Progenitor cell of endocrine pancreas (in vitro differentiated cells): ENCODE results near the gene SMAD3. TPM values are rescaled to one million over a fixed set of nuclear protein-coding genes. Genes with fewer than 3 reads are reported as not detected.

Experiments used
- DNase-seq: peaks from one replicate; pipeline ENCODE4 v3.0.0; 2021; ENCODE audit warnings: low spot score; ENCODE audit not compliant: unreplicated experiment
- H3K27ac Mint-ChIP-seq: 2 replicates; pipeline ENCODE4 v1.8.0; 2021; ENCODE audit warnings: mild to moderate bottlenecking, moderate library complexity, mixed read lengths
- H3K27me3 Mint-ChIP-seq: 2 replicates; pipeline ENCODE4 v1.8.0; 2021; ENCODE audit warnings: mixed read lengths
- H3K36me3 Mint-ChIP-seq: 2 replicates; pipeline ENCODE4 v1.8.0; 2022; ENCODE audit warnings: mixed read lengths; ENCODE audit not compliant: insufficient read depth
- H3K4me1 Mint-ChIP-seq: 2 replicates; pipeline ENCODE4 v1.8.0; 2021; ENCODE audit warnings: low read depth, mixed read lengths
- H3K4me3 Mint-ChIP-seq: 2 replicates; pipeline ENCODE4 v1.8.0; 2021; ENCODE audit warnings: low read depth, mild to moderate bottlenecking, moderate library complexity, mixed read lengths
- H3K9me3 Mint-ChIP-seq: 2 replicates; pipeline ENCODE4 v1.8.0; 2021; ENCODE audit warnings: low read depth, mixed read lengths
- CTCF ChIP-seq: fragments of 200-600 bp; sonication (generic); IDR thresholded peaks from one replicate; pipeline ENCODE4 v1.5.0; 2021; ENCODE audit warnings: antibody characterized with exemption, mild to moderate bottlenecking; ENCODE audit not compliant: unreplicated experiment
- total RNA-seq: library from RNA; stranded (reverse); gene quantifications from 2 replicates; pipeline ENCODE4 v1.2.1, GENCODE V29; 2021

The SMAD3 gene
- total RNA-seq, 1 donor from 2014 or later, result 51.3 TPM

GRCh38 chr15:67228286-67228685 is 162.9 kb downstream of the SMAD3 start:
- no peak overlapping the region for H3K27ac Mint-ChIP-seq
- H3K27me3 Mint-ChIP-seq, result no peaks in the 10 kb centered on the region
- H3K36me3 Mint-ChIP-seq, result peaks cover 19% of the 10 kb centered on the region
- no peak overlapping the region for H3K4me3 Mint-ChIP-seq
- no peaks in the 10 kb centered on the region for H3K9me3 Mint-ChIP-seq
- H3K4me1 Mint-ChIP-seq, result no peaks in the 10 kb centered on the region
- no peak for TF ChIP-seq CTCF
- no peak for DNase-seq

GRCh38 chr15:67230504-67230903 is 165.1 kb downstream of the SMAD3 start:
- no peak overlapping the region for H3K4me3 Mint-ChIP-seq
- H3K4me1 Mint-ChIP-seq, result no peaks in the 10 kb centered on the region
- no peak for TF ChIP-seq CTCF
- H3K9me3 Mint-ChIP-seq, result no peaks in the 10 kb centered on the region
- H3K36me3 Mint-ChIP-seq, result peaks cover 28% of the 10 kb centered on the region
- no peaks in the 10 kb centered on the region for H3K27me3 Mint-ChIP-seq
- no peak overlapping the region for H3K27ac Mint-ChIP-seq
- DNase-seq, result no peak

- no peaks in the 10 kb centered on the region for H3K4me1 Mint-ChIP-seq
- TF ChIP-seq CTCF, result no peak
- peak overlapping the region; percentile 35 for H3K27ac Mint-ChIP-seq
- H3K4me3 Mint-ChIP-seq, result no peak overlapping the region
- H3K27me3 Mint-ChIP-seq, result no peaks in the 10 kb centered on the region
- no peaks in the 10 kb centered on the region for H3K9me3 Mint-ChIP-seq
- no peak for DNase-seq
- H3K36me3 Mint-ChIP-seq, result peaks cover 28% of the 10 kb centered on the region
These were observed 167.2 kb downstream of the SMAD3 start for GRCh38 chr15:67232591-67232990.

GRCh38 chr15:67240235-67241131 is 175.1 kb downstream of the SMAD3 start:
- no peaks in the 10 kb centered on the region for H3K27me3 Mint-ChIP-seq
- DNase-seq, result no peak
- no peaks in the 10 kb centered on the region for H3K9me3 Mint-ChIP-seq
- peak overlapping the region; percentile 48 for H3K27ac Mint-ChIP-seq
- TF ChIP-seq CTCF, result peak; percentile 29
- peaks cover 14% of the 10 kb centered on the region for H3K4me1 Mint-ChIP-seq
- H3K4me3 Mint-ChIP-seq, result no peak overlapping the region
- peaks cover 2% of the 10 kb centered on the region for H3K36me3 Mint-ChIP-seq

- no peaks in the 10 kb centered on the region for H3K27me3 Mint-ChIP-seq
- no peak overlapping the region for H3K4me3 Mint-ChIP-seq
- peak overlapping the region; percentile 51 for H3K27ac Mint-ChIP-seq
- H3K4me1 Mint-ChIP-seq, result peaks cover 14% of the 10 kb centered on the region
- peaks cover 7% of the 10 kb centered on the region for H3K36me3 Mint-ChIP-seq
- DNase-seq, result no peak
- TF ChIP-seq CTCF, result no peak
- no peaks in the 10 kb centered on the region for H3K9me3 Mint-ChIP-seq
These were observed 175.9 kb downstream of the SMAD3 start for GRCh38 chr15:67241132-67241855.
